GM12878 (cell line): ENCODE data around the gene SF3A1. TPM values are rescaled to one million over a fixed set of nuclear protein-coding genes. Genes with fewer than 3 reads are reported as not detected.

Experiments
- ATAC-seq: fragments of 200-7000 bp; cut with Tn5 transposase; 3 replicates; pipeline ENCODE4 v1.9.1; 2020; ENCODE audit warnings: mild to moderate bottlenecking, moderate library complexity
- BruUV-seq: library from RNA; stranded (reverse); fragments of 400-500 nt; replicated peaks from 2 replicates; lab custom pipeline; 2021; lab: Mats Ljungman, UMichigan
- CTCF ChIA-PET: fragments of 300-600 bp; sonication (Branson Sonifier 250); formaldehyde crosslinking; extraction: SDS; loops from one replicate; lab custom pipeline; 2021; ENCODE audit warnings: inconsistent platforms; lab: Yijun Ruan, JAX
- POLR2A ChIA-PET: fragments of 350-600 bp; formaldehyde crosslinking; extraction: SDS; loops from one replicate; lab custom pipeline; 2021; ENCODE audit warnings: inconsistent platforms; lab: Charles Lee
- RAD21 ChIA-PET: fragments of 300-600 bp; sonication (Branson Sonifier 250); formaldehyde crosslinking; loops from one replicate; lab custom pipeline; 2023; ENCODE audit warnings: antibody characterized with exemption; ENCODE audit not compliant: unreplicated experiment; lab: Charles Lee
- SMC1A ChIA-PET: fragments of 300-600 bp; sonication (Branson Sonifier 250); formaldehyde crosslinking; loops from one replicate; lab custom pipeline; 2023; ENCODE audit not compliant: unreplicated experiment, uncharacterized antibody; lab: Charles Lee
- DNase-seq: peaks from one replicate; pipeline ENCODE4 v3.0.0-alpha.2; 2011; ENCODE audit warnings: low read depth, low spot score
- FAIRE-seq: peaks from 3 replicates; lab custom pipeline; 2011; peaks lifted over from hg19 to GRCh38; lab: Jason Lieb, UNC
- H2AFZ ChIP-seq: 2 replicates; pipeline ENCODE4 v1.6.0; 2011; ENCODE audit warnings: low read depth, low read length, control low read depth; ENCODE audit not compliant: control insufficient read depth
- H3K27ac ChIP-seq: 2 replicates; pipeline ENCODE4 v1.5.1; 2011; ENCODE audit warnings: control low read depth; ENCODE audit not compliant: control insufficient read depth, insufficient read depth
- H3K27me3 ChIP-seq, 2 experiments: replicated peaks in 1 of 2; 2 replicates each; pipeline versions ENCODE4 v1.6.0 to v1.6.1; 2011; ENCODE audit warnings: low read length in 1 of 2; ENCODE audit not compliant: control insufficient read depth in 2 of 2, insufficient read depth in 2 of 2
- H3K36me3 ChIP-seq, 2 experiments: 2 replicates each; pipeline ENCODE4 v1.5.1; 2011; ENCODE audit warnings: low read length in 1 of 2; ENCODE audit not compliant: control insufficient read depth in 2 of 2, insufficient read depth in 2 of 2
- H3K4me1 ChIP-seq: 2 replicates; pipeline ENCODE4 v1.6.1; 2011; ENCODE audit warnings: mild to moderate bottlenecking, low read length, moderate library complexity, mixed read lengths; ENCODE audit not compliant: control insufficient read depth, insufficient read depth
- H3K4me2 ChIP-seq: 2 replicates; pipeline ENCODE4 v1.6.0; 2011; ENCODE audit warnings: control low read depth; ENCODE audit not compliant: control insufficient read depth, insufficient read depth
- H3K4me3 ChIP-seq: fragments of 200-600 bp; sonication (generic); 2 replicates; pipeline ENCODE4 v1.5.1; 2016
- H3K79me2 ChIP-seq: 2 replicates; pipeline ENCODE4 v1.6.0; 2011; ENCODE audit warnings: low read length; ENCODE audit not compliant: control insufficient read depth, insufficient read depth
- H3K9ac ChIP-seq: 2 replicates; pipeline ENCODE4 v1.8.0; 2011; ENCODE audit warnings: low read length, control low read depth, mixed read lengths; ENCODE audit not compliant: control insufficient read depth, insufficient read depth
- H3K9me3 ChIP-seq: replicated peaks from 3 replicates; pipeline ENCODE4 v1.5.1; 2011; ENCODE audit warnings: mild to moderate bottlenecking, low read length; ENCODE audit not compliant: control insufficient read depth, insufficient read depth
- H4K20me1 ChIP-seq: 2 replicates; pipeline ENCODE4 v1.6.0; 2011; ENCODE audit not compliant: control insufficient read depth, insufficient read depth
- ASH2L ChIP-seq: fragments of 300-600, 200-600 bp; sonication (generic); IDR thresholded peaks from 2 replicates; pipeline ENCODE4 v1.6.1; 2017; ENCODE audit warnings: low read depth, mild to moderate bottlenecking, borderline replicate concordance
- ATF2 ChIP-seq: IDR thresholded peaks from 2 replicates; pipeline ENCODE4 v1.6.1; 2012; ENCODE audit warnings: low read length, inconsistent platforms
- EED ChIP-seq: sonication (generic); IDR thresholded peaks from 2 replicates; pipeline ENCODE4 v1.6.1; 2016; ENCODE audit warnings: antibody characterized with exemption, low read depth
- ESRRA ChIP-seq: IDR thresholded peaks from 2 replicates; pipeline ENCODE4 v1.6.1; 2012; ENCODE audit warnings: mild to moderate bottlenecking, low read length, improper control_type of control experiment
- HCFC1 ChIP-seq: fragments of 150-350 bp; IDR thresholded peaks from 2 replicates; pipeline ENCODE4 v1.6.1; 2014; ENCODE audit warnings: low read length
- HDAC6 ChIP-seq: fragments of 200-600 bp; sonication (generic); IDR thresholded peaks from one replicate; pipeline ENCODE4 v1.8.0; 2017; ENCODE audit warnings: antibody characterized with exemption; ENCODE audit not compliant: unreplicated experiment
- KLF5 ChIP-seq: fragments of 450-650 bp; IDR thresholded peaks from 2 replicates; pipeline ENCODE4 v1.6.1; 2014; ENCODE audit warnings: mild to moderate bottlenecking; ENCODE audit not compliant: partially characterized antibody
- MAX ChIP-seq: IDR thresholded peaks from 2 replicates; pipeline ENCODE4 v1.6.1; 2012; ENCODE audit warnings: low read depth, low read length, improper control_type of control experiment
- SPI1 ChIP-seq: IDR thresholded peaks from 2 replicates; pipeline ENCODE4 v1.6.1; 2011; ENCODE audit warnings: low read depth, mild to moderate bottlenecking, low read length, moderate library complexity, borderline replicate concordance; ENCODE audit not compliant: insufficient read depth
- SUPT20H ChIP-seq: IDR thresholded peaks from 2 replicates; pipeline ENCODE4 v1.6.1; 2011; ENCODE audit warnings: low read depth, mild to moderate bottlenecking, low read length, moderate library complexity, borderline replicate concordance; ENCODE audit not compliant: control insufficient read depth
- TCF7 ChIP-seq: IDR thresholded peaks from 2 replicates; pipeline ENCODE4 v1.6.1; 2014; ENCODE audit warnings: antibody characterized with exemption, borderline replicate concordance
- USF2 ChIP-seq: IDR thresholded peaks from 2 replicates; pipeline ENCODE4 v1.6.1; 2011; ENCODE audit warnings: low read depth, low read length, improper control_type of control experiment, borderline replicate concordance
- ZBTB40 ChIP-seq: fragments of 450-650 bp; IDR thresholded peaks from 2 replicates; pipeline ENCODE4 v1.6.1; 2016; ENCODE audit warnings: mild to moderate bottlenecking, moderate library complexity, borderline replicate concordance
- ZNF207 ChIP-seq: fragments of 450-650 bp; IDR thresholded peaks from 2 replicates; pipeline ENCODE4 v1.6.1; 2014; ENCODE audit warnings: antibody characterized with exemption, mild to moderate bottlenecking, borderline replicate concordance
- ZNF384 ChIP-seq: IDR thresholded peaks from 2 replicates; pipeline ENCODE4 v1.6.1; 2012; ENCODE audit warnings: low read depth, mild to moderate bottlenecking, low read length, improper control_type of control experiment, borderline replicate concordance
- ZSCAN29 ChIP-seq: fragments of 450-650 bp; IDR thresholded peaks from 2 replicates; pipeline ENCODE4 v1.6.1; 2017; ENCODE audit warnings: mild to moderate bottlenecking, moderate library complexity
- WGBS: methylation state at CpG from one replicate; pipeline ENCODE4 v1.1.6; 2016; ENCODE audit warnings: low lambda C conversion rate; ENCODE audit not compliant: insufficient replicate concordance, insufficient coverage; ENCODE audit errors: missing lambda C conversion rate; 5-methylcytosine and 5-hydroxymethylcytosine counted together
- in situ Hi-C: fragments of 300-500 bp; cut with MboI; formaldehyde crosslinking; loops from 9 replicates; pipeline ENCODE4 v1.14.3; 2018; ENCODE audit warnings: mixed read lengths
- intact Hi-C: fragments of 100-400 bp; cut with micrococcal nuclease; formaldehyde crosslinking; loops from one replicate; pipeline ENCODE4 v1.14.2; 2022; ENCODE audit not compliant: unreplicated experiment
- polyA plus RNA-seq, 11 experiments: library from polyadenylated mRNA; depleted of rRNA in 4 of 11; unstranded in 6 of 11; stranded (reverse) in 5 of 11; fragments of >200 nt; fragmentation: Nextera tagmentation in 4 of 11; fragmentation: Illumina TruSeq in 1 of 11; extraction: Ambion mirVana in 4 of 11; extraction: Trizol in 1 of 11; gene quantifications; 1 replicate in 1 of 11; 2 replicates in 10 of 11; pipeline versions ENCODE4 v1.2.1 to v1.2.3, GENCODE V29; 2011 to 2016; ENCODE audit warnings: inconsistent platforms in 2 of 11, missing spikeins in 2 of 11, low read depth in 1 of 11
- total RNA-seq, 4 experiments: library from RNA; depleted of rRNA in 3 of 4; stranded (reverse); fragments of >200 nt in 3 of 4; fragmentation: Illumina TruSeq in 1 of 4; extraction: Trizol in 1 of 4; gene quantifications; 2 replicates each; pipeline versions ENCODE4 v1.2.1 to v1.2.3, GENCODE V29; 2013 to 2021

SF3A1 gene
- total and polyA plus RNA-seq, 10 of the 15 experiments (the other 5 are each of a cell fraction or from before 2014, with no cell fraction given), result 10.4 to 239 (median 46.0) TPM

GRCh38 chr22:30326706-30327362 lies 29.9 kb downstream of the SF3A1 start, which contains the start of gene TBC1D10A:
TSS of gene TBC1D10A (minus strand) at chr22:30326941. CDS start at chr22:30326881, 60 bp downstream.
- peak within 1 kb of the TSS; percentile 75 for H2AFZ ChIP-seq
- 2% methylated on average over 49 of the region's 69 CpGs for WGBS
- H4K20me1 ChIP-seq, result no peaks in the 10 kb centered on the region
- BruUV-seq, result no TSS peak
- peaks cover 37% of the 10 kb centered on the region for H3K79me2 ChIP-seq
- FAIRE-seq (peak; percentile 76), ATAC-seq (peak; percentile 91), DNase-seq (peak; percentile 63)
- CTCF ChIA-PET, result interaction anchor here (0.5 to 11.2 kb wide), 10 partner anchors 11 to 151 kb away, joined by 3 to 125 read pairs (median 5); partner anchors contain the start of genes CASTOR1, CCDC157, RNF215 and SF3A1
- SMC1A ChIA-PET, result interaction anchor here (0.9 to 9.5 kb wide), 5 partner anchors 12 to 36 kb away, joined by 3 to 100 read pairs (median 36); partner anchors contain the start of gene CASTOR1
- peaks cover 0 to 7% of the 10 kb centered on the region in 2 experiments; a peak in 3 of 4 replicates for H3K36me3 ChIP-seq
- in situ Hi-C loops, result no loop called here
- H3K4me1 ChIP-seq, result peaks cover 16% of the 10 kb centered on the region
- POLR2A ChIA-PET, result interaction anchor here (0.7 to 8.7 kb wide), 11 partner anchors 8 to 938 kb away, joined by 3 to 198 read pairs (median 6); partner anchors contain the start of genes AP1B1, CASTOR1, CCDC157 and SF3A1
- RAD21 ChIA-PET, result interaction anchor here (0.7 to 7.7 kb wide), 19 partner anchors 9 to 98 kb away, joined by 3 to 118 read pairs (median 4); partner anchors contain the start of genes CASTOR1, CCDC157, MTFP1 and RNF215
- no peaks in the 10 kb centered on the region for H3K27me3 ChIP-seq
- intact Hi-C loops, result loop anchor here (2.0 kb wide), 1 partner anchor 38 kb away; the partner anchor contains the start of gene CASTOR1
- H3K9ac ChIP-seq, result peak within 1 kb of the TSS; percentile 81
- peak within 1 kb of the TSS; percentile 93 for H3K4me3 ChIP-seq
- peak within 1 kb of the TSS; percentile 97 for H3K4me2 ChIP-seq
- H3K27ac ChIP-seq, result peak within 1 kb of the TSS; percentile 81
- H3K9me3 ChIP-seq, result no peaks in the 10 kb centered on the region
- TF ChIP-seq ATF2, result no peak
- no peak for TF ChIP-seq ASH2L
- TF ChIP-seq TCF7, result no peak
- TF ChIP-seq HCFC1, result peak; percentile 22; the same call in 1 of the 2 replicates
- no peak for TF ChIP-seq ZNF207
- no peak for TF ChIP-seq ZBTB40
- TF ChIP-seq ZSCAN29, result no peak
- no peak for TF ChIP-seq HDAC6
- no peak for TF ChIP-seq SPI1
- no peak for TF ChIP-seq SUPT20H
- no peak for TF ChIP-seq ZNF384
- TF ChIP-seq KLF5, result no peak
- no peak for TF ChIP-seq USF2
- TF ChIP-seq ESRRA, result no peak
- no peak; the same call in 1 of the 2 replicates for TF ChIP-seq EED
- TF ChIP-seq MAX, result no peak
